ENCODE results near the gene STX7.

Gene STX7

GRCh38 chr6:132478266-132478665 is 34.6 kb downstream of the STX7 start:
- no peak for DNase-seq (ENCODE audit: low read depth in 2 of 2, low spot score in 1 of 2)

- DNase-seq (ENCODE audit: low read depth in 2 of 2, low spot score in 1 of 2) = no peak
These were observed 36.2 kb downstream of the STX7 start for GRCh38 chr6:132476688-132477087.

- no peak for DNase-seq (ENCODE audit: low read depth in 2 of 2, low spot score in 1 of 2)
These were observed 37.0 kb downstream of the STX7 start for GRCh38 chr6:132475925-132476324.

- no peak for DNase-seq (ENCODE audit: low read depth in 2 of 2, low spot score in 1 of 2)
These were observed 41.1 kb downstream of the STX7 start for GRCh38 chr6:132471787-132472186.

GRCh38 chr6:132466952-132467351 is 46.0 kb downstream of the STX7 start:
- DNase-seq (ENCODE audit: low read depth in 2 of 2, low spot score in 1 of 2) = no peak

GRCh38 chr6:132465530-132466485 is 47.1 kb downstream of the STX7 start:
- DNase-seq (ENCODE audit: low read depth in 2 of 2, low spot score in 1 of 2) = no peak

- no peak for DNase-seq (ENCODE audit: low read depth in 2 of 2, low spot score in 1 of 2)
These were observed 48.2 kb downstream of the STX7 start for GRCh38 chr6:132464538-132465256.

GRCh38 chr6:132461958-132462357 is 51.0 kb downstream of the STX7 start:
- DNase-seq (ENCODE audit: low read depth in 2 of 2, low spot score in 1 of 2) = no peak

- DNase-seq (ENCODE audit: low read depth in 2 of 2, low spot score in 1 of 2) = no peak
These were observed 53.3 kb downstream of the STX7 start for GRCh38 chr6:132459605-132459952.

- no peak for DNase-seq (ENCODE audit: low read depth in 2 of 2, low spot score in 1 of 2)
These were observed 53.9 kb downstream of the STX7 start for GRCh38 chr6:132458887-132459604.

- DNase-seq (ENCODE audit: low read depth in 2 of 2, low spot score in 1 of 2) = no peak
These were observed 56.2 kb downstream of the STX7 start for GRCh38 chr6:132456700-132457143.

- no peak for DNase-seq (ENCODE audit: low read depth in 2 of 2, low spot score in 1 of 2)
These were observed 66.1 kb downstream of the STX7 start for GRCh38 chr6:132446855-132447241.

GRCh38 chr6:132446141-132446854 is 66.6 kb downstream of the STX7 start:
- DNase-seq (ENCODE audit: low read depth in 2 of 2, low spot score in 1 of 2) = no peak

GRCh38 chr6:132445201-132445951 is 67.5 kb downstream of the STX7 start:
- no peak for DNase-seq (ENCODE audit: low read depth in 2 of 2, low spot score in 1 of 2)

GRCh38 chr6:132443206-132443605 is 69.7 kb downstream of the STX7 start:
- DNase-seq (ENCODE audit: low read depth in 2 of 2, low spot score in 1 of 2) = no peak

GRCh38 chr6:132430110-132430509 is 82.8 kb downstream of the STX7 start:
- no peak for DNase-seq (ENCODE audit: low read depth in 2 of 2, low spot score in 1 of 2)

- DNase-seq (ENCODE audit: low read depth in 2 of 2, low spot score in 1 of 2) = no peak
These were observed 87.7 kb downstream of the STX7 start for GRCh38 chr6:132425176-132425575.

- DNase-seq (ENCODE audit: low read depth in 2 of 2, low spot score in 1 of 2) = no peak
These were observed 89.1 kb downstream of the STX7 start for GRCh38 chr6:132423839-132424238.

- no peak for DNase-seq (ENCODE audit: low read depth in 2 of 2, low spot score in 1 of 2)
These were observed 94.5 kb downstream of the STX7 start for GRCh38 chr6:132418235-132418965.

- no peak for DNase-seq (ENCODE audit: low read depth in 2 of 2, low spot score in 1 of 2)
These were observed 98.2 kb downstream of the STX7 start for GRCh38 chr6:132414761-132415160.
